CD8-positive, alpha-beta memory T cell (primary cell): ENCODE measurements around the gene MYO6. TPM values are rescaled to one million over a fixed set of nuclear protein-coding genes. Genes with fewer than 3 reads are reported as not detected.

Experiments
- CTCF ChIA-PET: fragments of 350-600 bp; sonication (Branson Sonifier 250); formaldehyde crosslinking; loops from one replicate; lab custom pipeline; 2021; ENCODE audit warnings: antibody characterized with exemption; lab: Charles Lee
- POLR2A ChIA-PET: fragments of 350-600 bp; sonication (Branson Sonifier 250); formaldehyde crosslinking; loops from one replicate; lab custom pipeline; 2021; ENCODE audit warnings: antibody characterized with exemption; lab: Charles Lee
- DNase-seq, 5 donors: peaks; one replicate each; pipeline versions ENCODE4 v3.0.0 to v3.0.0-alpha.2; 2020 to 2022; ENCODE audit warnings: mixed read lengths in 1 of 5
- H3K27ac ChIP-seq: one replicate; pipeline ENCODE4 v1.7.0; 2013; ENCODE audit warnings: low read depth, mild to moderate bottlenecking, low read length, moderate library complexity
- H3K27me3 ChIP-seq: 2 replicates; pipeline ENCODE4 v1.7.0; 2013; ENCODE audit warnings: low read length, mild to moderate bottlenecking; ENCODE audit not compliant: insufficient read depth, poor library complexity, severe bottlenecking
- H3K36me3 ChIP-seq: 2 replicates; pipeline ENCODE4 v1.7.0; 2013; ENCODE audit warnings: mild to moderate bottlenecking, low read length, moderate library complexity; ENCODE audit not compliant: insufficient read depth
- H3K4me1 ChIP-seq: 2 replicates; pipeline ENCODE4 v1.7.0; 2013; ENCODE audit warnings: mild to moderate bottlenecking, low read length, moderate library complexity; ENCODE audit not compliant: insufficient read depth
- H3K4me3 ChIP-seq: 2 replicates; pipeline ENCODE4 v1.7.0; 2013; ENCODE audit warnings: mild to moderate bottlenecking, low read length
- H3K9me3 ChIP-seq: 2 replicates; pipeline ENCODE4 v1.7.0; 2013; ENCODE audit warnings: mild to moderate bottlenecking, low read length
- H3K27ac Mint-ChIP-seq, 8 donors: one replicate each; pipeline ENCODE4 v1.8.0; 2020 to 2021; ENCODE audit warnings: mixed read lengths in 8 of 8, mild to moderate bottlenecking in 6 of 8, inconsistent platforms in 3 of 8, moderate library complexity in 3 of 8
- H3K27me3 Mint-ChIP-seq, 2 donors: one replicate each; pipeline ENCODE4 v1.8.0; 2020 to 2021; ENCODE audit warnings: mixed read lengths in 2 of 2, mild to moderate bottlenecking in 1 of 2, moderate library complexity in 1 of 2
- H3K36me3 Mint-ChIP-seq, 3 donors: one replicate each; pipeline ENCODE4 v1.8.0; 2020 to 2021; ENCODE audit warnings: mixed read lengths in 3 of 3, inconsistent platforms in 1 of 3, mild to moderate bottlenecking in 1 of 3
- H3K4me1 Mint-ChIP-seq, 3 donors: one replicate each; pipeline ENCODE4 v1.8.0; 2020 to 2021; ENCODE audit warnings: mixed read lengths in 3 of 3, inconsistent platforms in 1 of 3, mild to moderate bottlenecking in 1 of 3
- H3K4me3 Mint-ChIP-seq, 7 donors: one replicate each; pipeline ENCODE4 v1.8.0; 2020 to 2021; ENCODE audit warnings: mixed read lengths in 7 of 7, mild to moderate bottlenecking in 6 of 7, moderate library complexity in 4 of 7, inconsistent platforms in 2 of 7
- H3K9me3 Mint-ChIP-seq, 5 donors: one replicate each; pipeline ENCODE4 v1.8.0; 2020 to 2022; ENCODE audit warnings: mixed read lengths in 5 of 5, mild to moderate bottlenecking in 3 of 5, moderate library complexity in 2 of 5, inconsistent platforms in 1 of 5
- polyA plus RNA-seq: library from polyadenylated mRNA; unstranded; fragments of 300-500 nt; fragmentation: Illumina TruSeq; gene quantifications from one replicate; pipeline ENCODE4 v1.2.3, GENCODE V29; 2021
- total RNA-seq, 2 experiments: library from RNA; stranded (reverse); gene quantifications; one replicate each; pipeline ENCODE4 v1.2.3, GENCODE V29; 2021

MYO6 gene
- total and polyA plus RNA-seq, 3 experiments from 2014 or later = 5.4 to 6.5 (median 5.8) TPM

DNA sequence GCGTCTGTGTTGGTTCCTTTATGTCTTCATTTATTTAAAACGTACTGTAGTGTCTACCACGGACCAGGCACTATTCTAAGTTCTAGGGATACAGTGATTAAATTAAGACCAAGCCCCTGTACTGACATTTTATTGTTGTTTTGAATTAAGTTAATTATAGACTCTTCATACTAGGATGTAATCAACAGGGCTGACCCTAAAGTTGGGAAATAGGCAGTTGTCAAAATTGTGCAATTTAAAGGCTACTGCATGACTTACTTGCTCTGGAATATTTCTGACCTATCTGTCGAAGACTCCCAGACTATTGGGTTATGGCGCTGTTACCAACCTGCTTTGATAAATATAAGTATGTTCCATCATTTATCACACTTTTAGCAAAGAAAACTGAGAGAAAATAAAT lies 6.7 kb downstream of the MYO6 start:
- CTCF ChIA-PET = no interaction called here
- POLR2A ChIA-PET = no interaction called here

GRCh38 chr6:75757295-75757694 lies 8.3 kb downstream of the MYO6 start:
- no peaks in the 10 kb centered on the region for H3K9me3 ChIP-seq
- Mint-ChIP-seq H3K4me1 (peaks cover 3 to 18% (median 5%) of the 10 kb centered on the region in 3 donors), H3K36me3 (no peaks in the 10 kb centered on the region), H3K27ac (no peak overlapping the region), H3K27me3 (peaks cover 4 to 8% of the 10 kb centered on the region in 2 donors), H3K4me3 (no peak overlapping the region), H3K9me3 (no peaks in the 10 kb centered on the region)
- no peak overlapping the region for H3K27ac ChIP-seq
- H3K27me3 ChIP-seq = no peaks in the 10 kb centered on the region
- no peak overlapping the region for H3K4me3 ChIP-seq
- ChIA-PET CTCF (no interaction called here), POLR2A (interaction anchor here (0.6 kb wide), 1 partner anchor 62 kb away, joined by 3 read pairs; no protein-coding TSS in a partner anchor)
- H3K36me3 ChIP-seq = no peaks in the 10 kb centered on the region
- H3K4me1 ChIP-seq = no peaks in the 10 kb centered on the region
- no peak for DNase-seq

More for the DNA sequence above, 6.7 kb downstream of the MYO6 start:
- no peaks in the 10 kb centered on the region for H3K4me1 ChIP-seq
- Mint-ChIP-seq H3K4me3 (peak overlapping the region in 1 of 7 donors; percentile 69), H3K27ac (no peak overlapping the region), H3K27me3 (peaks cover 7 to 8% of the 10 kb centered on the region in 2 donors), H3K36me3 (no peaks in the 10 kb centered on the region), H3K4me1 (peaks cover 8 to 26% (median 11%) of the 10 kb centered on the region in 3 donors), H3K9me3 (no peaks in the 10 kb centered on the region)
- no peak overlapping the region for H3K4me3 ChIP-seq
- H3K27ac ChIP-seq = no peak overlapping the region
- no peaks in the 10 kb centered on the region for H3K9me3 ChIP-seq
- no peak for DNase-seq
- H3K36me3 ChIP-seq = no peaks in the 10 kb centered on the region
- no peaks in the 10 kb centered on the region for H3K27me3 ChIP-seq

DNA sequence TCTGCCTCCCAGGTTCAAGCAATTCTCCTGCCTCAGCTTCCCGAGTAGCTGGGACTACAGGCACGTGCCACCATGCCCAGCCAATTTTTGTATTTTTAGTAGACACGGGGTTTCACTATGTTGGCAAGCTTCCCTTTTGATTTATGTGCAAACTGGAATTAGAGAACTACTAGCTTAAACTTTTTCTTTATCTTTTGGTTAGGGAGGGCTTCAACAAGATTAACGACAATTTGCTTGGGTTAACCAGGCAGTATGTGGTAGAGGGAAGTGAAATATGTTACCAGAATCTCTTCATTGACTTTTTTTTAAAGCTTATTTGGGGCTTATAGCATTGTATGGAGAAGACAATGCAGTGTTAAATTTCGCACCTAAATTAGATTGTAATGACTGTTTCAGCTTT lies 9.0 kb downstream of the MYO6 start:
- Mint-ChIP-seq H3K9me3 (no peaks in the 10 kb centered on the region), H3K27me3 (peaks cover 4 to 8% of the 10 kb centered on the region in 2 donors), H3K36me3 (no peaks in the 10 kb centered on the region), H3K4me1 (peaks cover 2 to 14% (median 5%) of the 10 kb centered on the region in 3 donors), H3K4me3 (no peak overlapping the region), H3K27ac (no peak overlapping the region)
- POLR2A ChIA-PET = no interaction called here
- CTCF ChIA-PET = no interaction called here
- Histone ChIP-seq H3K4me1 (no peaks in the 10 kb centered on the region), H3K27me3 (no peaks in the 10 kb centered on the region), H3K9me3 (no peaks in the 10 kb centered on the region), H3K4me3 (no peak overlapping the region), H3K36me3 (no peaks in the 10 kb centered on the region), H3K27ac (no peak overlapping the region)
- DNase-seq = no peak

GRCh38 chr6:75759207-75759606 lies 10.2 kb downstream of the MYO6 start:
- Histone ChIP-seq H3K27me3 (no peaks in the 10 kb centered on the region), H3K4me1 (no peaks in the 10 kb centered on the region), H3K4me3 (no peak overlapping the region), H3K36me3 (no peaks in the 10 kb centered on the region), H3K27ac (no peak overlapping the region), H3K9me3 (no peaks in the 10 kb centered on the region)
- H3K27ac Mint-ChIP-seq = no peak overlapping the region
- H3K27me3 Mint-ChIP-seq = peaks cover 4 to 8% of the 10 kb centered on the region in 2 donors
- H3K4me3 Mint-ChIP-seq = no peak overlapping the region
- ChIA-PET POLR2A (no interaction called here), CTCF (no interaction called here)
- peaks cover 0 to 10% (median 5%) of the 10 kb centered on the region in 3 donors for H3K4me1 Mint-ChIP-seq
- no peak for DNase-seq
- H3K36me3 Mint-ChIP-seq = peaks cover 0 to 4% (median 1%) of the 10 kb centered on the region in 3 donors
- H3K9me3 Mint-ChIP-seq = no peaks in the 10 kb centered on the region

GRCh38 chr6:75760320-75760719 lies 11.3 kb downstream of the MYO6 start:
- Mint-ChIP-seq H3K4me3 (no peak overlapping the region), H3K9me3 (no peaks in the 10 kb centered on the region), H3K36me3 (peaks cover 0 to 4% (median 1%) of the 10 kb centered on the region in 3 donors), H3K4me1 (peaks cover 0 to 10% (median 5%) of the 10 kb centered on the region in 3 donors), H3K27ac (no peak overlapping the region), H3K27me3 (peaks cover 4 to 5% of the 10 kb centered on the region in 2 donors)
- Histone ChIP-seq H3K27me3 (no peaks in the 10 kb centered on the region), H3K4me3 (no peak overlapping the region), H3K36me3 (no peaks in the 10 kb centered on the region), H3K9me3 (no peaks in the 10 kb centered on the region), H3K27ac (no peak overlapping the region), H3K4me1 (no peaks in the 10 kb centered on the region)
- POLR2A ChIA-PET = no interaction called here
- no peak for DNase-seq
- CTCF ChIA-PET = no interaction called here

GRCh38 chr6:75761489-75761888 lies 12.4 kb downstream of the MYO6 start:
- peaks cover 0 to 4% (median 1%) of the 10 kb centered on the region in 3 donors for H3K36me3 Mint-ChIP-seq
- POLR2A ChIA-PET = no interaction called here

DNA sequence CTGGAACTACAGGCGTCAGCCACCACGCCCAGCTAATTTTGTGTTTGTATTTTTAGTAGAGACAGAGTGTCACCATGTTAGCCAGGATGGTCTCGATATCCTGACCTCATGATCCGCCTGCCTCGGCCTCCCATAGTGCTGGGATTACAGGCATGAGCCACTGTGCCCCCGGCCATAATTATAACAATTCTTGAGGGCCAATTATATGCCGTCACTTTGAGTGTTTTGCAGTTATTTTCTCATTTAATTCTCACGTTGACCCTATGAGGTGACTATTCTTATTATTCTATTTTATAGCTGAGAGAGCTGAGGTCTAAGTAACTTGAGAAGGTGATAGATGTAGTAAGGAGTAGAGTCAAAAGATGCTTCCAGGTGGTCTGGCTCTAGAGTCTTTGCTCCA lies 13.0 kb downstream of the MYO6 start:
- H3K9me3 ChIP-seq = no peaks in the 10 kb centered on the region
- POLR2A ChIA-PET = no interaction called here
- H3K4me1 Mint-ChIP-seq = peaks cover 0 to 10% (median 5%) of the 10 kb centered on the region in 3 donors
- H3K27me3 Mint-ChIP-seq = peaks cover 1 to 4% of the 10 kb centered on the region in 2 donors
- H3K27me3 ChIP-seq = no peaks in the 10 kb centered on the region
- DNase-seq = no peak
- H3K4me3 Mint-ChIP-seq = no peak overlapping the region
- no peak overlapping the region for H3K27ac Mint-ChIP-seq
- H3K4me1 ChIP-seq = no peaks in the 10 kb centered on the region
- no peaks in the 10 kb centered on the region for H3K9me3 Mint-ChIP-seq
- no peak overlapping the region for H3K4me3 ChIP-seq
- peaks cover 0 to 4% (median 1%) of the 10 kb centered on the region in 3 donors for H3K36me3 Mint-ChIP-seq
- no peak overlapping the region for H3K27ac ChIP-seq
- no peaks in the 10 kb centered on the region for H3K36me3 ChIP-seq
- CTCF ChIA-PET = no interaction called here

More at GRCh38 chr6:75761489-75761888, 12.4 kb downstream of the MYO6 start:
- no peaks in the 10 kb centered on the region for H3K27me3 ChIP-seq
- H3K9me3 Mint-ChIP-seq = no peaks in the 10 kb centered on the region
- no peak overlapping the region for H3K4me3 ChIP-seq
- no peaks in the 10 kb centered on the region for H3K36me3 ChIP-seq
- peaks cover 1 to 4% of the 10 kb centered on the region in 2 donors for H3K27me3 Mint-ChIP-seq
- no peaks in the 10 kb centered on the region for H3K9me3 ChIP-seq
- H3K27ac Mint-ChIP-seq = no peak overlapping the region
- H3K27ac ChIP-seq = no peak overlapping the region
- no peak overlapping the region for H3K4me3 Mint-ChIP-seq
- CTCF ChIA-PET = no interaction called here
- H3K4me1 Mint-ChIP-seq = peaks cover 0 to 10% (median 5%) of the 10 kb centered on the region in 3 donors
- H3K4me1 ChIP-seq = no peaks in the 10 kb centered on the region
- no peak for DNase-seq

DNA sequence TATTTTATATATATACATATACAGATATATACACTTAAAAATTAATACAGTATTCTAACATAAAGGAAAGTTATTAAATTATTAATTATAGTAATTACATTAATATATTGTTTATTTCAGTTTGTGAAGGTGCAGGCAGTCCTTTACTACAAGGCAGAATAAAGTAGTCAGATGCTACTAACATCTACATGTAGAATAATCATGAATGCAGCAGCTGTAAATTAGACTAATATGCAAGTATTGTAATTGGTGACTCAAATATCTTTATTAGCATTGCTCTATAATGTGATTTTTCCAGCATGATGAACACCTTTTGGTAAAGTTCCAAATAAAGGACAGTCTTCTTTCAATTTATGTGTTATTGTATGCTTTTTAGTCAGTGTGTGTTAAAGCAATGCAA lies 17.3 kb downstream of the MYO6 start:
- ChIA-PET POLR2A (no interaction called here), CTCF (no interaction called here)
- DNase-seq = no peak
- Histone ChIP-seq H3K27ac (no peak overlapping the region), H3K4me1 (no peaks in the 10 kb centered on the region), H3K36me3 (no peaks in the 10 kb centered on the region), H3K27me3 (no peaks in the 10 kb centered on the region), H3K4me3 (no peak overlapping the region), H3K9me3 (no peaks in the 10 kb centered on the region)
- Mint-ChIP-seq H3K36me3 (peaks cover 0 to 4% (median 1%) of the 10 kb centered on the region in 3 donors), H3K4me1 (peaks cover 0 to 4% (median 3%) of the 10 kb centered on the region in 3 donors), H3K4me3 (no peak overlapping the region), H3K27ac (no peak overlapping the region), H3K27me3 (no peaks in the 10 kb centered on the region), H3K9me3 (no peaks in the 10 kb centered on the region)
